ENCODE results near the gene CLCN1.
"Not testable (repeated sequence)": the region's sequence is repeated elsewhere in the genome, so short reads cannot be mapped to it uniquely, and the experiment has no call there.

Gene CLCN1

GRCh38 chr7:143388051-143388450 lies 72.1 kb downstream of the CLCN1 start:
- no peak for DNase-seq

GRCh38 chr7:143388491-143389101 lies 72.7 kb downstream of the CLCN1 start:
- DNase-seq = no peak

- DNase-seq = no peak
These were observed 73.6 kb downstream of the CLCN1 start for GRCh38 chr7:143389316-143390103.

- DNase-seq = no peak
These were observed 74.3 kb downstream of the CLCN1 start for GRCh38 chr7:143390104-143390772.

- no peak for DNase-seq
These were observed 74.9 kb downstream of the CLCN1 start for GRCh38 chr7:143390773-143391317.

- DNase-seq = no peak
These were observed 75.8 kb downstream of the CLCN1 start for GRCh38 chr7:143391462-143392404.

GRCh38 chr7:143392427-143392826 lies 76.5 kb downstream of the CLCN1 start:
- DNase-seq = not testable (repeated sequence)

- no peak for DNase-seq
These were observed 77.0 kb downstream of the CLCN1 start for GRCh38 chr7:143392875-143393266.

- DNase-seq = no peak
These were observed 77.5 kb downstream of the CLCN1 start for GRCh38 chr7:143393267-143394041.

GRCh38 chr7:143394068-143394467 lies 78.2 kb downstream of the CLCN1 start:
- DNase-seq = no peak

- DNase-seq = no peak
These were observed 78.9 kb downstream of the CLCN1 start for GRCh38 chr7:143394777-143395176.

- no peak for DNase-seq
These were observed 79.6 kb downstream of the CLCN1 start for GRCh38 chr7:143395187-143396149.

- DNase-seq = no peak
These were observed 80.3 kb downstream of the CLCN1 start for GRCh38 chr7:143396182-143396581.

GRCh38 chr7:143396625-143397556 lies 81.0 kb downstream of the CLCN1 start:
- no peak for DNase-seq

- no peak for DNase-seq
These were observed 82.0 kb downstream of the CLCN1 start for GRCh38 chr7:143397710-143398530.

- no peak for DNase-seq
These were observed 82.7 kb downstream of the CLCN1 start for GRCh38 chr7:143398616-143399015.

- no peak for DNase-seq
These were observed 83.2 kb downstream of the CLCN1 start for GRCh38 chr7:143399151-143399550.

GRCh38 chr7:143399642-143400041 lies 83.7 kb downstream of the CLCN1 start:
- DNase-seq = no peak
